ENCODE measurements around the gene ZNF358. TPM values are rescaled to one million over a fixed set of nuclear protein-coding genes. Genes with fewer than 3 reads are reported as not detected.

ZNF358 gene
- total and polyA plus RNA-seq, 4 donors = 12.3 to 96.0 (median 59.6) TPM

GRCh38 chr19:7565332-7565731, 49.4 kb downstream of the ZNF358 start:
- DNase-seq (ENCODE audit: low read depth in 4 of 6, low spot score in 6 of 6) = no peak
- H3K4me3 ChIP-seq (ENCODE audit: low read depth, low read length) = no peak overlapping the region
- WGBS (ENCODE audit: insufficient coverage) = no CpG with 5 or more reads among the region's 5 CpGs
- H3K36me3 ChIP-seq (ENCODE audit: control insufficient read depth, insufficient read depth, low read length) = peaks cover 29% of the 10 kb centered on the region
- H3K9me3 ChIP-seq (ENCODE audit: control insufficient read depth, insufficient read depth, low read length) = no peaks in the 10 kb centered on the region
- no peaks in the 10 kb centered on the region for H3K27me3 ChIP-seq (ENCODE audit: control insufficient read depth, insufficient read depth, low read length)
- no peak overlapping the region for H3K27ac ChIP-seq (ENCODE audit: low read depth, low read length)
- no peaks in the 10 kb centered on the region for H3K4me1 ChIP-seq (ENCODE audit: control insufficient read depth, insufficient read depth, low read length)

Small RNA genes within 50 kb of the gene (small RNA-seq; reads per million reads assigned to genes)
- gene AC008878.2 (ENCODE audit: low replicate concordance) = not detected

Other genes starting within 250 kb of the ZNF358 start
- 10 to 100 TPM; 42.5 to 47.7 TPM for gene INSR, start 221.7 kb upstream of the ZNF358 start, total RNA-seq
- 10 to 100 TPM; 15.3 to 23.9 TPM for gene INSR, start 221.7 kb upstream of the ZNF358 start, polyA plus RNA-seq (ENCODE audit: insufficient read length in 2 of 2)
- gene ARHGEF18, start 167.2 kb upstream of the ZNF358 start, total RNA-seq = 10 to 100 TPM; 19.7 to 25.1 TPM
- 10 to 100 TPM; 32.1 to 36.2 TPM for gene ARHGEF18, start 167.2 kb upstream of the ZNF358 start, polyA plus RNA-seq (ENCODE audit: insufficient read length in 2 of 2)
- gene PEX11G, start 27.1 kb upstream of the ZNF358 start, total RNA-seq = 1 to 10 TPM; 1.7 to 6.0 TPM
- 1 to 10 TPM; 3.8 to 5.1 TPM for gene PEX11G, start 27.1 kb upstream of the ZNF358 start, polyA plus RNA-seq (ENCODE audit: insufficient read length in 2 of 2)
- 10 to 100 TPM in 1 of 2 donors, 1 to 10 TPM in 1; 9.3 to 10.7 TPM for gene MCOLN1, start 6.5 kb downstream of the ZNF358 start, total RNA-seq
- 10 to 100 TPM; 39.9 to 45.4 TPM for gene MCOLN1, start 6.5 kb downstream of the ZNF358 start, polyA plus RNA-seq (ENCODE audit: insufficient read length in 2 of 2)
- 10 to 100 TPM; 45.8 to 47.8 TPM for gene PNPLA6, start 19.6 kb downstream of the ZNF358 start, total RNA-seq
- 10 to 100 TPM; 91.8 to 94.3 TPM for gene PNPLA6, start 19.6 kb downstream of the ZNF358 start, polyA plus RNA-seq (ENCODE audit: insufficient read length in 2 of 2)
- gene CAMSAP3, start 79.8 kb downstream of the ZNF358 start, total RNA-seq = 1 to 10 TPM; 4.9 to 7.9 TPM
- gene CAMSAP3, start 79.8 kb downstream of the ZNF358 start, polyA plus RNA-seq (ENCODE audit: insufficient read length in 2 of 2) = 10 to 100 TPM; 41.4 to 45.8 TPM
- 10 to 100 TPM; 18.6 to 29.3 TPM for gene XAB2, start 113.4 kb downstream of the ZNF358 start, total RNA-seq
- gene XAB2, start 113.4 kb downstream of the ZNF358 start, polyA plus RNA-seq (ENCODE audit: insufficient read length in 2 of 2) = 10 to 100 TPM; 34.6 to 38.5 TPM
- gene PET100, start 113.7 kb downstream of the ZNF358 start, total RNA-seq = 100 to 1,000 TPM in 1 of 2 donors, 10 to 100 TPM in 1; 18.1 to 107 TPM
- gene PET100, start 113.7 kb downstream of the ZNF358 start, polyA plus RNA-seq (ENCODE audit: insufficient read length in 2 of 2) = 100 to 1,000 TPM; 118 to 145 TPM
- gene PCP2, start 117.6 kb downstream of the ZNF358 start, total RNA-seq = not detected
- under 1 TPM in 1 of 2 donors, not detected in 1; 0.62 TPM for gene PCP2, start 117.6 kb downstream of the ZNF358 start, polyA plus RNA-seq (ENCODE audit: insufficient read length in 2 of 2)
- 1 to 10 TPM; 4.4 to 8.3 TPM for gene STXBP2, start 121.0 kb downstream of the ZNF358 start, total RNA-seq
- gene STXBP2, start 121.0 kb downstream of the ZNF358 start, polyA plus RNA-seq (ENCODE audit: insufficient read length in 2 of 2) = 10 to 100 TPM; 12.9 to 14.0 TPM
- gene RETN, start 152.9 kb downstream of the ZNF358 start, total RNA-seq = 1 to 10 TPM; 1.8 to 7.6 TPM
- under 1 TPM in 1 of 2 donors, not detected in 1; 0.74 TPM for gene RETN, start 152.9 kb downstream of the ZNF358 start, polyA plus RNA-seq (ENCODE audit: insufficient read length in 2 of 2)
- 1 to 10 TPM in 1 of 2 donors, not detected in 1; 1.7 TPM for gene MCEMP1, start 161.0 kb downstream of the ZNF358 start, total RNA-seq
- gene MCEMP1, start 161.0 kb downstream of the ZNF358 start, polyA plus RNA-seq (ENCODE audit: insufficient read length in 2 of 2) = under 1 TPM in 1 of 2 donors, not detected in 1; 0.41 TPM
- 100 to 1,000 TPM in 1 of 2 donors, 10 to 100 TPM in 1; 24.5 to 165 TPM for gene TRAPPC5, start 164.7 kb downstream of the ZNF358 start, total RNA-seq
- 10 to 100 TPM; 95.8 to 98.4 TPM for gene TRAPPC5, start 164.7 kb downstream of the ZNF358 start, polyA plus RNA-seq (ENCODE audit: insufficient read length in 2 of 2)
- gene FCER2, start 186.0 kb downstream of the ZNF358 start, total RNA-seq = under 1 TPM; 0.50 to 0.59 TPM
- under 1 TPM in 1 of 2 donors, not detected in 1; 0.27 TPM for gene FCER2, start 186.0 kb downstream of the ZNF358 start, polyA plus RNA-seq (ENCODE audit: insufficient read length in 2 of 2)
- gene CLEC4G, start 216.0 kb downstream of the ZNF358 start, total RNA-seq = under 1 TPM; 0.17 to 0.50 TPM
- 1 to 10 TPM; 1.5 to 2.1 TPM for gene CLEC4G, start 216.0 kb downstream of the ZNF358 start, polyA plus RNA-seq (ENCODE audit: insufficient read length in 2 of 2)
- 1 to 10 TPM; 1.9 to 2.5 TPM for gene CD209, start 231.4 kb downstream of the ZNF358 start, total RNA-seq
- under 1 TPM; 0.24 to 0.95 TPM for gene CD209, start 231.4 kb downstream of the ZNF358 start, polyA plus RNA-seq (ENCODE audit: insufficient read length in 2 of 2)
- gene CLEC4M, start 247.1 kb downstream of the ZNF358 start, total RNA-seq = 1 to 10 TPM in 1 of 2 donors, under 1 TPM in 1; 0.33 to 1.8 TPM
- gene CLEC4M, start 247.1 kb downstream of the ZNF358 start, polyA plus RNA-seq (ENCODE audit: insufficient read length in 2 of 2) = 1 to 10 TPM in 1 of 2 donors, under 1 TPM in 1; 0.67 to 1.2 TPM

All from spinal cord (tissue), 10 donors.